GM12878 (cell line): ENCODE measurements around the gene ZMYM1. TPM values are rescaled to one million over a fixed set of nuclear protein-coding genes. Genes with fewer than 3 reads are reported as not detected.
"Not testable (repeated sequence)": the region's sequence is repeated elsewhere in the genome, so short reads cannot be mapped to it uniquely, and the experiment has no call there.

Experiments
- ATAC-seq: fragments of 200-7000 bp; cut with Tn5 transposase; 3 replicates; pipeline ENCODE4 v1.9.1; 2020; ENCODE audit warnings: mild to moderate bottlenecking, moderate library complexity
- BruUV-seq: library from RNA; stranded (reverse); fragments of 400-500 nt; replicated peaks from 2 replicates; lab custom pipeline; 2021; lab: Mats Ljungman, UMichigan
- CTCF ChIA-PET: fragments of 300-600 bp; sonication (Branson Sonifier 250); formaldehyde crosslinking; extraction: SDS; loops from one replicate; lab custom pipeline; 2021; ENCODE audit warnings: inconsistent platforms; lab: Yijun Ruan, JAX
- POLR2A ChIA-PET: fragments of 350-600 bp; formaldehyde crosslinking; extraction: SDS; loops from one replicate; lab custom pipeline; 2021; ENCODE audit warnings: inconsistent platforms; lab: Charles Lee
- RAD21 ChIA-PET: fragments of 300-600 bp; sonication (Branson Sonifier 250); formaldehyde crosslinking; loops from one replicate; lab custom pipeline; 2023; ENCODE audit warnings: antibody characterized with exemption; ENCODE audit not compliant: unreplicated experiment; lab: Charles Lee
- SMC1A ChIA-PET: fragments of 300-600 bp; sonication (Branson Sonifier 250); formaldehyde crosslinking; loops from one replicate; lab custom pipeline; 2023; ENCODE audit not compliant: unreplicated experiment, uncharacterized antibody; lab: Charles Lee
- DNase-seq: peaks from one replicate; pipeline ENCODE4 v3.0.0-alpha.2; 2011; ENCODE audit warnings: low read depth, low spot score
- FAIRE-seq: peaks from 3 replicates; lab custom pipeline; 2011; peaks lifted over from hg19 to GRCh38; lab: Jason Lieb, UNC
- H2AFZ ChIP-seq: 2 replicates; pipeline ENCODE4 v1.6.0; 2011; ENCODE audit warnings: low read depth, low read length, control low read depth; ENCODE audit not compliant: control insufficient read depth
- H3K27ac ChIP-seq: 2 replicates; pipeline ENCODE4 v1.5.1; 2011; ENCODE audit warnings: control low read depth; ENCODE audit not compliant: control insufficient read depth, insufficient read depth
- H3K27me3 ChIP-seq, 2 experiments: replicated peaks in 1 of 2; 2 replicates each; pipeline versions ENCODE4 v1.6.0 to v1.6.1; 2011; ENCODE audit warnings: low read length in 1 of 2; ENCODE audit not compliant: control insufficient read depth in 2 of 2, insufficient read depth in 2 of 2
- H3K36me3 ChIP-seq, 2 experiments: 2 replicates each; pipeline ENCODE4 v1.5.1; 2011; ENCODE audit warnings: low read length in 1 of 2; ENCODE audit not compliant: control insufficient read depth in 2 of 2, insufficient read depth in 2 of 2
- H3K4me1 ChIP-seq: 2 replicates; pipeline ENCODE4 v1.6.1; 2011; ENCODE audit warnings: mild to moderate bottlenecking, low read length, moderate library complexity, mixed read lengths; ENCODE audit not compliant: control insufficient read depth, insufficient read depth
- H3K4me2 ChIP-seq: 2 replicates; pipeline ENCODE4 v1.6.0; 2011; ENCODE audit warnings: control low read depth; ENCODE audit not compliant: control insufficient read depth, insufficient read depth
- H3K4me3 ChIP-seq: fragments of 200-600 bp; sonication (generic); 2 replicates; pipeline ENCODE4 v1.5.1; 2016
- H3K79me2 ChIP-seq: 2 replicates; pipeline ENCODE4 v1.6.0; 2011; ENCODE audit warnings: low read length; ENCODE audit not compliant: control insufficient read depth, insufficient read depth
- H3K9ac ChIP-seq: 2 replicates; pipeline ENCODE4 v1.8.0; 2011; ENCODE audit warnings: low read length, control low read depth, mixed read lengths; ENCODE audit not compliant: control insufficient read depth, insufficient read depth
- H3K9me3 ChIP-seq: replicated peaks from 3 replicates; pipeline ENCODE4 v1.5.1; 2011; ENCODE audit warnings: mild to moderate bottlenecking, low read length; ENCODE audit not compliant: control insufficient read depth, insufficient read depth
- H4K20me1 ChIP-seq: 2 replicates; pipeline ENCODE4 v1.6.0; 2011; ENCODE audit not compliant: control insufficient read depth, insufficient read depth
- BMI1 ChIP-seq: fragments of 450-650 bp; IDR thresholded peaks from 2 replicates; pipeline ENCODE4 v1.6.1; 2016; ENCODE audit warnings: mild to moderate bottlenecking, moderate library complexity, borderline replicate concordance
- ELK1 ChIP-seq: IDR thresholded peaks from 2 replicates; pipeline ENCODE4 v1.6.1; 2012; ENCODE audit warnings: low read depth, low read length, improper control_type of control experiment
- IKZF1 ChIP-seq: fragments of 450-650 bp; conservative IDR thresholded peaks from 2 replicates; pipeline ENCODE4 v1.6.1; 2017; ENCODE audit warnings: antibody characterized with exemption, mild to moderate bottlenecking
- POLR2AphosphoS2 ChIP-seq: IDR thresholded peaks from 2 replicates; pipeline ENCODE4 v1.6.1; 2011; ENCODE audit warnings: low read depth, mild to moderate bottlenecking, low read length, improper control_type of control experiment, moderate library complexity
- RAD51 ChIP-seq: fragments of 450-650 bp; IDR thresholded peaks from 2 replicates; pipeline ENCODE4 v1.6.1; 2016; ENCODE audit warnings: moderate library complexity, mild to moderate bottlenecking, inconsistent platforms
- TARDBP ChIP-seq: IDR thresholded peaks from 2 replicates; pipeline ENCODE4 v1.6.1; 2016; ENCODE audit warnings: borderline replicate concordance
- TCF12 ChIP-seq: IDR thresholded peaks from 2 replicates; pipeline ENCODE4 v1.6.1; 2011; ENCODE audit warnings: low read depth, mild to moderate bottlenecking, low read length
- ZNF217 ChIP-seq: fragments of 450-650 bp; IDR thresholded peaks from 2 replicates; pipeline ENCODE4 v1.6.1; 2017; ENCODE audit warnings: antibody characterized with exemption, mild to moderate bottlenecking
- ZNF592 ChIP-seq: fragments of 450-650 bp; IDR thresholded peaks from 2 replicates; pipeline ENCODE4 v1.6.1; 2017; ENCODE audit warnings: mild to moderate bottlenecking, moderate library complexity
- WGBS: methylation state at CpG from one replicate; pipeline ENCODE4 v1.1.6; 2016; ENCODE audit warnings: low lambda C conversion rate; ENCODE audit not compliant: insufficient replicate concordance, insufficient coverage; ENCODE audit errors: missing lambda C conversion rate; 5-methylcytosine and 5-hydroxymethylcytosine counted together
- in situ Hi-C: fragments of 300-500 bp; cut with MboI; formaldehyde crosslinking; loops from 9 replicates; pipeline ENCODE4 v1.14.3; 2018; ENCODE audit warnings: mixed read lengths
- intact Hi-C: fragments of 100-400 bp; cut with micrococcal nuclease; formaldehyde crosslinking; loops from one replicate; pipeline ENCODE4 v1.14.2; 2022; ENCODE audit not compliant: unreplicated experiment
- polyA plus RNA-seq, 11 experiments: library from polyadenylated mRNA; depleted of rRNA in 4 of 11; unstranded in 6 of 11; stranded (reverse) in 5 of 11; fragments of >200 nt; fragmentation: Nextera tagmentation in 4 of 11; fragmentation: Illumina TruSeq in 1 of 11; extraction: Ambion mirVana in 4 of 11; extraction: Trizol in 1 of 11; gene quantifications; 1 replicate in 1 of 11; 2 replicates in 10 of 11; pipeline versions ENCODE4 v1.2.1 to v1.2.3, GENCODE V29; 2011 to 2016; ENCODE audit warnings: inconsistent platforms in 2 of 11, missing spikeins in 2 of 11, low read depth in 1 of 11
- total RNA-seq, 4 experiments: library from RNA; depleted of rRNA in 3 of 4; stranded (reverse); fragments of >200 nt in 3 of 4; fragmentation: Illumina TruSeq in 1 of 4; extraction: Trizol in 1 of 4; gene quantifications; 2 replicates each; pipeline versions ENCODE4 v1.2.1 to v1.2.3, GENCODE V29; 2013 to 2021

Gene ZMYM1
- total and polyA plus RNA-seq, 10 of the 15 experiments (the other 5 are each of a cell fraction or from before 2014, with no cell fraction given): 0.45 to 5.2 (median 1.4) TPM

GRCh38 chr1:35073265-35073811 lies 5.8 kb upstream of the ZMYM1 start:
- ChIA-PET CTCF (interaction anchor here (0.6 to 1.3 kb wide), 2 partner anchors 10 to 150 kb away, joined by 3 read pairs; no protein-coding TSS in a partner anchor), POLR2A (no interaction called here), RAD21 (no interaction called here), SMC1A (no interaction called here)
- Histone ChIP-seq H3K4me1 (no peaks in the 10 kb centered on the region), H3K79me2 (no peaks in the 10 kb centered on the region), H3K9ac (no peak overlapping the region), H2AFZ (no peak overlapping the region), H3K4me2 (no peak overlapping the region), H3K9me3 (no peaks in the 10 kb centered on the region), H3K36me3 (no peaks in the 10 kb centered on the region), H3K27ac (no peak overlapping the region), H3K27me3 (no peaks in the 10 kb centered on the region), H4K20me1 (no peaks in the 10 kb centered on the region), H3K4me3 (no peak overlapping the region)
- TF ChIP-seq IKZF1: no peak
- TF ChIP-seq ZNF217: no peak
- TF ChIP-seq ELK1: no peak
- TF ChIP-seq BMI1: no peak
- TF ChIP-seq TARDBP: no peak
- no peak for TF ChIP-seq RAD51
- no peak for TF ChIP-seq ZNF592
- TF ChIP-seq POLR2AphosphoS2: no peak
- TF ChIP-seq TCF12: no peak
- in situ Hi-C loops: no loop called here
- WGBS: 100% methylated on average over 1 of the region's 1 CpG
- DNase-seq (no peak), FAIRE-seq (no peak), ATAC-seq (no peak)
- no TSS peak for BruUV-seq
- intact Hi-C loops: no loop called here

GRCh38 chr1:35076426-35076825 lies 2.8 kb upstream of the ZMYM1 start:
- ATAC-seq, H3K4me1 ChIP-seq, H3K4me2 ChIP-seq, CTCF ChIA-PET, DNase-seq, SMC1A ChIA-PET, H3K9me3 ChIP-seq, H3K9ac ChIP-seq, H3K27me3 ChIP-seq, H2AFZ ChIP-seq, H3K36me3 ChIP-seq, FAIRE-seq, H4K20me1 ChIP-seq, H3K27ac ChIP-seq, intact Hi-C loops, in situ Hi-C loops, H3K4me3 ChIP-seq, H3K79me2 ChIP-seq, BruUV-seq: not testable (repeated sequence)
- RAD21 ChIA-PET: interaction anchor here (1.5 kb wide), 1 partner anchor 46 kb away, joined by 4 read pairs; no protein-coding TSS in a partner anchor
- 67% methylated on average over 8 of the region's 8 CpGs for WGBS
- POLR2A ChIA-PET: interaction anchor here (0.6 to 0.9 kb wide), 2 partner anchors 57 to 226 kb away, joined by 3 read pairs; no protein-coding TSS in a partner anchor
